A549 treated with CORT108297 at 1 μM for 4 hours (cell line): ENCODE results near the gene TMCC2. TPM values are rescaled to one million over a fixed set of nuclear protein-coding genes. Genes with fewer than 3 reads are reported as not detected.

Experiments used
- total RNA-seq: library from RNA; stranded (reverse); fragments of 200-300 nt; extraction: Qiagen RNA extraction; gene quantifications from 5 replicates; pipeline ENCODE4 v1.2.3, GENCODE V29; 2022

Gene TMCC2, protein sequence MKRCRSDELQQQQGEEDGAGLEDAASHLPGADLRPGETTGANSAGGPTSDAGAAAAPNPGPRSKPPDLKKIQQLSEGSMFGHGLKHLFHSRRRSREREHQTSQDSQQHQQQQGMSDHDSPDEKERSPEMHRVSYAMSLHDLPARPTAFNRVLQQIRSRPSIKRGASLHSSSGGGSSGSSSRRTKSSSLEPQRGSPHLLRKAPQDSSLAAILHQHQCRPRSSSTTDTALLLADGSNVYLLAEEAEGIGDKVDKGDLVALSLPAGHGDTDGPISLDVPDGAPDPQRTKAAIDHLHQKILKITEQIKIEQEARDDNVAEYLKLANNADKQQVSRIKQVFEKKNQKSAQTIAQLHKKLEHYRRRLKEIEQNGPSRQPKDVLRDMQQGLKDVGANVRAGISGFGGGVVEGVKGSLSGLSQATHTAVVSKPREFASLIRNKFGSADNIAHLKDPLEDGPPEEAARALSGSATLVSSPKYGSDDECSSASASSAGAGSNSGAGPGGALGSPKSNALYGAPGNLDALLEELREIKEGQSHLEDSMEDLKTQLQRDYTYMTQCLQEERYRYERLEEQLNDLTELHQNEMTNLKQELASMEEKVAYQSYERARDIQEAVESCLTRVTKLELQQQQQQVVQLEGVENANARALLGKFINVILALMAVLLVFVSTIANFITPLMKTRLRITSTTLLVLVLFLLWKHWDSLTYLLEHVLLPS
- 2.4 to 2.8 TPM (median 2.6 TPM) in 5 replicates for total RNA-seq

DNA sequence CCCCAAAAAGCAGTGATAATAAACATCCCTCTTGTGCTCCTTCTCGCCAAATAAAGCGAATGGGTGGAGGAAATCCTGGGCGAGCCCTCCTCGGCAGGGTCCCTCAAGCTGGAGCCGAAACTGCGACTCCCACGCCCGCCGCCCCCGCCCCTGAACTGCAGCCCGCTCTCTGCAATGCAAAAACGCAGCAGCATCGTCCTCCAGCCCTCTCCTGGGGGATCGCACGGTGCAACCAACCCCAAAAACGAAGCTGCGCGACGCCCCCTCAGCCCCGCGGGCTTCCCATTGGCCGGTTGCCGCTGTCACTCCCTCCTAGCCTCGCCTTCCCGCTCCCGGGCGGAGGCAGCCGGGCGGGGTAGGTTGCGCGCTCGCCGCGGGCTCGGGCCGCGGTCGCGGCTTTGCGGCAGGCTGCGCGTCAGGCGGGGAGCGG lies at the start of gene TMCC2:
TSS of gene TMCC2 (plus strand) at position 363 of the 430 bp plus-strand sequence. CDS start 619 bp downstream, outside the sequence.

DNA sequence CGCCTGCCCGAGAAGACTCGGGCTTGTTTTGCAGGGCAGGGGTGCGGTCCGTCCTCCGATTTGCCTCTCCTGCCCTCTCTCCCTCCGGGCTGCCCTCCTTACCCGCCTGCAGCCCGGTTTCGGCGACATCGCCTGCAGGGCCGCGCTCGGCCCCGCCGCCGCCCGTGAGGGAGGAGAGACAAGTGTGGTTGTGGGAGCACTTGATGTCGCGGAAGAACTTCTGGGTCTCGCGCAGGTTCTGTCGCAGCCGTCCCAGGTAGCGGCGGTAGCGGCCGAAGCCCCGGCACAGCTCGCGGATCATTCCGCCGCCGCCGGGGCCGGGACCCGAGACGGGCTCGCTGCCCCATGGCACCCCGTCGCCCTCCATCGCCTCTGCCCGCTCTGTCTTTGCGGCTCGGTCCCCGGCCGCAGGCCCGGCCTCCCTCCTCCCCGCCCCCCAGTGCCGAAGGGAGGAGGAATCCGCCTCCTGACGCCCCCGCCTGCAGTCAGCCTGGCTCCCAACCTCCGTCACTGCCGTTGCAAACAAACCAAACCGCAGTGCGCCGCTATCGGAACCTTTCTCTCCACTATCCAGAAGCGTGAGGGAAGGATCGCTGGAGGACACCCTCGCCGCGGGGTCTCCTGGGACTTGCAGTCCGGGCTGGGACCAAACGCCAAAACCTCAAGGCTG lies 16.4 kb upstream of the TMCC2 start, which contains the start of gene DSTYK:
TSS of gene DSTYK (minus strand) at position 534 of the 670 bp plus-strand sequence. CDS start at position 367, 167 bp downstream.

DNA sequence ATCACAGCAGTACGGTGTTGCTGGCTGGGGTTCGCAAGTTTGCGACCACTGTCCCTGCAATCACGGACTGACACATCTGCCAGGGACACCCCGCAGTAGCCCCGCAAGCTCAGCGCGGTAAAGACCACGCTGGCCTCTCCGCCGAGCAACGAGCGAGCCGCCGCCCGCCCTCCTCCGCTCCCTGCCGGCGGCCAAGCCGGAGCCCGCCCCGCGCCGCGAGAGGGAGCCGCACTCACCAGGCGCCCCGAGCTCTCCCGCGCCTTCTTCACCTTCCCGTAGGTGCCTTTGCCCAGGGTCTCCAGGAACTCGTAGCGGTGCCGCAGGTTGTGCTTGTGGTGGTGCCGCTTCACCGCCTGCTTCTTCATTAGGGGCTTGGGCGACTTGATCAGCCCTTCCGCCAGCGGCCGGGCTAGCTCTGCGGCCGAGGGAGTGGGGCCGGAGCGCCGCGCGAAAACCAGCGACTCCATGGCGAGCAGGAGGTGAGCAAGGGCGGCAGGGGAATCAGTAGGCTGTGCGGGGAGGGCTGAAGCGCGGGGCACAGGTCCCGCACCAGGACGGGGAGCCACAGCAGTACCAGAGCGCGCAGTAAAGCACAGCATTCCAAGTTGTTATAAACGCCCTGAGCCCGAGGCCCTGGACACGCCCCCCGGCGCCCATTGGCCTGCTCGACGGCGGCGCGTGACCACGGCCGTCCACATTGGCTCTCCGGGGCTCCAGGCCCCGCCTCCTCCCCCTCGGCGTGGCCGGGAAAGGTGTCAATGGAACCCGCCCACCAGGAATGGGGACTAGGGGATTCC lies 93.6 kb downstream of the TMCC2 start, which contains the start of gene NUAK2:
TSS of gene NUAK2 (minus strand) at position 584 of the 797 bp plus-strand sequence. CDS start at position 467, 117 bp downstream.

Other genes starting within 250 kb of the TMCC2 start
- 0.01 to 0.03 TPM (median 0.03 TPM) in 3 of 5 replicates, not detected in the others for gene CNTN2, start 184.7 kb upstream of the TMCC2 start, total RNA-seq
- 1.9 to 3.4 TPM (median 2.3 TPM) in 5 replicates for gene TMEM81, start 143.5 kb upstream of the TMCC2 start, total RNA-seq
- 11.2 to 16.5 TPM (median 12.1 TPM) in 5 replicates for gene RBBP5, start 106.0 kb upstream of the TMCC2 start, total RNA-seq
- gene DSTYK, start 16.2 kb upstream of the TMCC2 start, total RNA-seq = 7.7 to 10.6 TPM (median 9.1 TPM) in 5 replicates
- gene NUAK2, start 93.8 kb downstream of the TMCC2 start, total RNA-seq = 28.8 to 35.2 TPM (median 32.9 TPM) in 5 replicates
- gene KLHDC8A, start 129.0 kb downstream of the TMCC2 start, total RNA-seq = 0.47 to 0.76 TPM (median 0.66 TPM) in 5 replicates
- not detected in 5 replicates for gene LEMD1, start 194.1 kb downstream of the TMCC2 start, total RNA-seq
- 0.02 TPM in 1 of 5 replicates, not detected in the others for gene BLACAT1, start 228.1 kb downstream of the TMCC2 start, total RNA-seq